NT2/D1 (cell line): ENCODE data around the gene NHS.

Source experiments
- DNase-seq: peaks from one replicate; pipeline ENCODE4 v3.0.0-alpha.2; 2011; ENCODE audit warnings: low read depth, low spot score
- H3K27me3 ChIP-seq: 2 replicates; pipeline ENCODE4 v1.6.0; 2011; ENCODE audit warnings: mild to moderate bottlenecking; ENCODE audit not compliant: insufficient read length, insufficient read depth
- H3K36me3 ChIP-seq: 2 replicates; pipeline ENCODE4 v1.6.1; 2011; ENCODE audit warnings: mild to moderate bottlenecking, low read length, mixed read lengths; ENCODE audit not compliant: insufficient read depth, insufficient read length
- H3K4me1 ChIP-seq: 2 replicates; pipeline ENCODE4 v1.5.1; 2011; ENCODE audit not compliant: insufficient read depth, insufficient read length
- H3K4me3 ChIP-seq: 2 replicates; pipeline ENCODE4 v1.5.1; 2011; ENCODE audit warnings: low read depth; ENCODE audit not compliant: insufficient read length
- H3K9ac ChIP-seq: 2 replicates; pipeline ENCODE4 v1.6.0; 2011; ENCODE audit warnings: low read depth; ENCODE audit not compliant: insufficient read length
- H3K9me3 ChIP-seq: 2 replicates; pipeline ENCODE4 v1.5.1; 2011; ENCODE audit warnings: mild to moderate bottlenecking, low read length; ENCODE audit not compliant: insufficient read depth
- SUZ12 ChIP-seq: IDR thresholded peaks from 2 replicates; pipeline ENCODE4 v1.6.1; 2011; ENCODE audit not compliant: insufficient read length, insufficient read depth; ENCODE audit errors: extremely low read depth
- YY1 ChIP-seq: IDR thresholded peaks from 2 replicates; pipeline ENCODE4 v1.6.1; 2011; ENCODE audit not compliant: insufficient read length, insufficient read depth
- ZNF274 ChIP-seq: IDR thresholded peaks from 2 replicates; pipeline ENCODE4 v1.6.1; 2011; ENCODE audit warnings: mild to moderate bottlenecking, low read depth, low read length

Gene NHS

GRCh38 chrX:17605676-17606075 is 230.7 kb downstream of the NHS start:
- no peak for DNase-seq
- H3K36me3 ChIP-seq = no peaks in the 10 kb centered on the region
- no peak overlapping the region for H3K9ac ChIP-seq
- H3K9me3 ChIP-seq = no peaks in the 10 kb centered on the region
- H3K27me3 ChIP-seq = no peaks in the 10 kb centered on the region
- no peak for TF ChIP-seq ZNF274
- no peak for TF ChIP-seq YY1
- no peak for TF ChIP-seq SUZ12
- no peaks in the 10 kb centered on the region for H3K4me1 ChIP-seq
- no peak overlapping the region for H3K4me3 ChIP-seq

- Histone ChIP-seq H3K9me3 (no peaks in the 10 kb centered on the region), H3K36me3 (no peaks in the 10 kb centered on the region), H3K4me3 (no peak overlapping the region), H3K4me1 (no peaks in the 10 kb centered on the region), H3K9ac (no peak overlapping the region), H3K27me3 (no peaks in the 10 kb centered on the region)
- no peak for DNase-seq
- no peak for TF ChIP-seq ZNF274
- no peak for TF ChIP-seq SUZ12
- TF ChIP-seq YY1 = no peak
These were observed 231.2 kb downstream of the NHS start for GRCh38 chrX:17606231-17606630.

GRCh38 chrX:17608888-17609287 is 233.9 kb downstream of the NHS start:
- H3K9ac ChIP-seq = no peak overlapping the region
- no peaks in the 10 kb centered on the region for H3K36me3 ChIP-seq
- TF ChIP-seq SUZ12 (no peak), YY1 (no peak), ZNF274 (no peak)
- no peaks in the 10 kb centered on the region for H3K9me3 ChIP-seq
- H3K4me1 ChIP-seq = no peaks in the 10 kb centered on the region
- no peak for DNase-seq
- H3K4me3 ChIP-seq = no peak overlapping the region
- no peaks in the 10 kb centered on the region for H3K27me3 ChIP-seq

GRCh38 chrX:17610788-17611187 is 235.8 kb downstream of the NHS start:
- DNase-seq = no peak
- no peak overlapping the region for H3K9ac ChIP-seq
- H3K27me3 ChIP-seq = no peaks in the 10 kb centered on the region
- TF ChIP-seq ZNF274 = no peak
- TF ChIP-seq SUZ12 = no peak
- TF ChIP-seq YY1 = no peak
- H3K4me1 ChIP-seq = peaks cover 2% of the 10 kb centered on the region
- H3K4me3 ChIP-seq = no peak overlapping the region
- no peaks in the 10 kb centered on the region for H3K36me3 ChIP-seq
- no peaks in the 10 kb centered on the region for H3K9me3 ChIP-seq

GRCh38 chrX:17613979-17614588 is 239.1 kb downstream of the NHS start:
- no peaks in the 10 kb centered on the region for H3K9me3 ChIP-seq
- TF ChIP-seq YY1 (no peak), ZNF274 (no peak), SUZ12 (no peak)
- H3K9ac ChIP-seq = no peak overlapping the region
- H3K27me3 ChIP-seq = no peaks in the 10 kb centered on the region
- no peak overlapping the region for H3K4me3 ChIP-seq
- H3K4me1 ChIP-seq = peaks cover 2% of the 10 kb centered on the region
- H3K36me3 ChIP-seq = no peaks in the 10 kb centered on the region
- no peak for DNase-seq

- H3K27me3 ChIP-seq = no peaks in the 10 kb centered on the region
- DNase-seq = no peak
These were observed 241.9 kb downstream of the NHS start for GRCh38 chrX:17616936-17617335.

GRCh38 chrX:17617806-17618205 is 242.8 kb downstream of the NHS start:
- no peak for DNase-seq
- H3K36me3 ChIP-seq = no peaks in the 10 kb centered on the region
- H3K9ac ChIP-seq = no peak overlapping the region
- no peaks in the 10 kb centered on the region for H3K9me3 ChIP-seq
- no peak overlapping the region for H3K4me3 ChIP-seq
- peaks cover 5% of the 10 kb centered on the region for H3K4me1 ChIP-seq
- TF ChIP-seq YY1 = no peak
- TF ChIP-seq ZNF274 = no peak
- TF ChIP-seq SUZ12 = no peak
- no peaks in the 10 kb centered on the region for H3K27me3 ChIP-seq

More at GRCh38 chrX:17616936-17617335, 241.9 kb downstream of the NHS start:
- no peaks in the 10 kb centered on the region for H3K9me3 ChIP-seq
- H3K36me3 ChIP-seq = no peaks in the 10 kb centered on the region
- H3K9ac ChIP-seq = no peak overlapping the region
- no peak overlapping the region for H3K4me3 ChIP-seq
- peaks cover 5% of the 10 kb centered on the region for H3K4me1 ChIP-seq
- TF ChIP-seq SUZ12 (no peak), ZNF274 (no peak), YY1 (no peak)
